ENCODE results near the gene AKR1B1.

Gene AKR1B1

DNA sequence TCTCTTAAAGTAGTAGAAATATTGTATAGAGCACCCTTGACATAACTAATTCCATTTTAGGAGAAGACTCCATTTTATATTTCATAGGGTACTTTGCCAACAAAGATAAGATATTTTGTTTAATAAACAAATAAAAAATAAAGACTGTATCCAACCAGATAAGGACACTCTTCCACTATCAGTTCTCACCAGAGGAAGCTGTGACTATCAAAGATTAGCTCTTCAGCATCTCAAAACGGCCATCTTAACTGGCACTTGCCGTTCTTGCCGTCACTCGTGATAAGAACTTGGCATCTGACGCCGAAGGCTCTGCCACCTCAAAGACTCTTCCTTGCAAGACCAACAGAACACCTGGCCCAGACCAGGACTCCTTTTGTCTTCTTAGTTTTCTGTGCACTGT lies 26.3 kb upstream of the AKR1B1 start:
- Histone ChIP-seq H3K27me3 (ENCODE audit: control insufficient read depth in 5 of 5, insufficient read depth in 4 of 5, low read length in 5 of 5) (no peaks in the 10 kb centered on the region), H3K4me1 (ENCODE audit: control insufficient read depth in 5 of 5, insufficient read depth in 5 of 5, low read length in 5 of 5) (peaks cover 0 to 7% (median 0%) of the 10 kb centered on the region in 5 donors), H3K9me3 (ENCODE audit: control insufficient read depth in 5 of 5, low read length in 5 of 5) (no peaks in the 10 kb centered on the region), H3K36me3 (ENCODE audit: control insufficient read depth in 5 of 5, insufficient read depth in 5 of 5, low read length in 5 of 5) (no peaks in the 10 kb centered on the region), H3K4me3 (ENCODE audit: low read depth in 1 of 5, low read length in 5 of 5) (no peak overlapping the region), H3K27ac (ENCODE audit: low read depth, low read length) (no peak overlapping the region), H3K9ac (ENCODE audit: low read length in 5 of 5) (no peak overlapping the region)

DNA sequence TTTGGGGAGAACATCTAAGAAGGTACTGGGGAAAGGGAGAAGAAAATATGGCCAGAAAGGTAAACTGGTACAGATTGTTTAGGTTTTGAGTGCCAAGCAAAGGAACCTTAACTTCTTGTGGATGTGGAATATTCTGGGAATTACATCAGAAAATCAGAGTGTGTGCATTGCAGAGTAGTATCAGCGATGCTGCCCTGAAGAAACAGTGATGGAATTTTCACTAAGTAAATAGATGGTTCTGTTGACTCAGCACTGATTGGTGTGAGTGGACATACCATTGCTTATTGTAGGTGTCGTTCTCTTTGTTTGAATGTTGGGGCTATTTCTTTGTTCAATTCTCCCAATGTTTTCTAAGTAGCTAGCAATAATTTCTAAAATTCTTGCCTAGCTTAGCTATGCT lies 24.4 kb upstream of the AKR1B1 start:
- H3K36me3 ChIP-seq (ENCODE audit: control insufficient read depth in 5 of 5, insufficient read depth in 5 of 5, low read length in 5 of 5): no peaks in the 10 kb centered on the region
- H3K27me3 ChIP-seq (ENCODE audit: control insufficient read depth in 5 of 5, insufficient read depth in 4 of 5, low read length in 5 of 5): no peaks in the 10 kb centered on the region

DNA sequence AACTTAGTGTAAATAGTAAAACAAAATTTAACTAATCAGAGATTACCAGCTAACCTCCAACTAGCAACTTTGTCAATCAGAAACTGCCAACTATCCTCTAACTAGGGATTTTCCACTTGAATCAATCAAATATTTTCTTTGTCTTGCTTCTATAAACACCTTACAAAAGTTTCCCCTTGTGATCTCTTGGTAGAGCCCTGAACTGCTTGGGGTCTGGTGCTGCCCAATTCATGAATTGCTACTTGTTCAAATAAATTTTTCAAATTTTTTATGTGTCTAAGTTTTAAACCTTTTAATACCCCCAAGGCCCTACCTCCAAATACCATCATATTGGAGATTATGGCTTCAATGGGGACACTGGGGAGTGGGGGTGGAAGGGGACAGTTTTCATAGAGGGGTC lies 24.0 kb upstream of the AKR1B1 start:
- Histone ChIP-seq H3K27ac (ENCODE audit: low read depth, low read length) (no peak overlapping the region), H3K9ac (ENCODE audit: low read length in 5 of 5) (no peak overlapping the region), H3K9me3 (ENCODE audit: control insufficient read depth in 5 of 5, low read length in 5 of 5) (no peaks in the 10 kb centered on the region), H3K36me3 (ENCODE audit: control insufficient read depth in 5 of 5, insufficient read depth in 5 of 5, low read length in 5 of 5) (no peaks in the 10 kb centered on the region), H3K27me3 (ENCODE audit: control insufficient read depth in 5 of 5, insufficient read depth in 4 of 5, low read length in 5 of 5) (no peaks in the 10 kb centered on the region), H3K4me1 (ENCODE audit: control insufficient read depth in 5 of 5, insufficient read depth in 5 of 5, low read length in 5 of 5) (peaks cover 0 to 7% (median 0%) of the 10 kb centered on the region in 5 donors), H3K4me3 (ENCODE audit: low read depth in 1 of 5, low read length in 5 of 5) (no peak overlapping the region)

More for the DNA sequence above, 24.4 kb upstream of the AKR1B1 start:
- H3K4me1 ChIP-seq (ENCODE audit: control insufficient read depth in 5 of 5, insufficient read depth in 5 of 5, low read length in 5 of 5): peaks cover 0 to 7% (median 0%) of the 10 kb centered on the region in 5 donors
- no peak overlapping the region for H3K9ac ChIP-seq (ENCODE audit: low read length in 5 of 5)
- no peak overlapping the region for H3K4me3 ChIP-seq (ENCODE audit: low read depth in 1 of 5, low read length in 5 of 5)
- H3K9me3 ChIP-seq (ENCODE audit: control insufficient read depth in 5 of 5, low read length in 5 of 5): no peaks in the 10 kb centered on the region
- no peak overlapping the region for H3K27ac ChIP-seq (ENCODE audit: low read depth, low read length)

DNA sequence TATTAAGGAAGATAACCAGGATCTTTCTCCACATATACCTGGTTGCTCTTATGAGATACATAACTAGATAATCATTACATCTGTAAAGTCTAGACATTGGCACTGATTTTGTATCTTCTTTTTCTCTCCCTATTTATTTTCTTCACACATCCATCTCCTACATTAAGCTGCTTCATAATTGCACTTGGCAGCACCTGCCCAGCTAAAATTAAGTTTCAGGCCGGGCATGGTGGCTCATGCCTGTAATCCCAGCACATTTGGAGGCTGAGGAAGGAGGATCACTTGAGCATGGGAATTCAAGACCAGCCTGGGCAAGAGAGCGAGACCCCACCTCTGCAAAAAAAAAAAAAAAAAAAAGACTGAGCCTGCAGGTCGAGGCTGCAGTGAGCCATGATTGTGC lies 22.3 kb upstream of the AKR1B1 start:
- H3K4me1 ChIP-seq (ENCODE audit: control insufficient read depth in 5 of 5, insufficient read depth in 5 of 5, low read length in 5 of 5): peaks cover 0 to 7% (median 0%) of the 10 kb centered on the region in 5 donors
- no peaks in the 10 kb centered on the region for H3K36me3 ChIP-seq (ENCODE audit: control insufficient read depth in 5 of 5, insufficient read depth in 5 of 5, low read length in 5 of 5)
- no peaks in the 10 kb centered on the region for H3K27me3 ChIP-seq (ENCODE audit: control insufficient read depth in 5 of 5, insufficient read depth in 4 of 5, low read length in 5 of 5)
- H3K27ac ChIP-seq (ENCODE audit: low read depth, low read length): no peak overlapping the region
- no peak overlapping the region for H3K9ac ChIP-seq (ENCODE audit: low read length in 5 of 5)
- no peaks in the 10 kb centered on the region for H3K9me3 ChIP-seq (ENCODE audit: control insufficient read depth in 5 of 5, low read length in 5 of 5)
- no peak overlapping the region for H3K4me3 ChIP-seq (ENCODE audit: low read depth in 1 of 5, low read length in 5 of 5)

DNA sequence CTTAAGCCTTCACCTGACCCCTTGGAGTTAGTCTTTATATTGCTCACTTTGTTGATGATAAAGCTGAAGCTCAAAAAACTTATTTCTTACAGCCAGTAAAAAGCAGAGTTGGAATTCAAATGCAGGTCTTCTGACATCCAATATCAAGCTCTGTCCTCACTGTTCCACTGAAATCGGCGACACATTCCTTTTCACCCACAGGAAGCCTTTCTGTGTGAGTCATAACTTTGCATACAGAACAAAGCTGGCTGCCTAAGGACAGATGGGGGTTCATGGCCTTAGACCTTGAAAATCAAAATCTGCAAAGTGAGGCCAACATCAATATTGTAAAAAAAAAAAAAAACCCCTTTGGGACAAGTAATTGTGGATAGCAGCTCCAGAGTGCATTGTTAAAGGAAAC lies 21.8 kb upstream of the AKR1B1 start:
- Histone ChIP-seq H3K4me1 (ENCODE audit: control insufficient read depth in 5 of 5, insufficient read depth in 5 of 5, low read length in 5 of 5) (peaks cover 0 to 7% (median 0%) of the 10 kb centered on the region in 5 donors), H3K9ac (ENCODE audit: low read length in 5 of 5) (no peak overlapping the region), H3K36me3 (ENCODE audit: control insufficient read depth in 5 of 5, insufficient read depth in 5 of 5, low read length in 5 of 5) (no peaks in the 10 kb centered on the region), H3K9me3 (ENCODE audit: control insufficient read depth in 5 of 5, low read length in 5 of 5) (no peaks in the 10 kb centered on the region), H3K27ac (ENCODE audit: low read depth, low read length) (no peak overlapping the region), H3K4me3 (ENCODE audit: low read depth in 1 of 5, low read length in 5 of 5) (no peak overlapping the region), H3K27me3 (ENCODE audit: control insufficient read depth in 5 of 5, insufficient read depth in 4 of 5, low read length in 5 of 5) (no peaks in the 10 kb centered on the region)

DNA sequence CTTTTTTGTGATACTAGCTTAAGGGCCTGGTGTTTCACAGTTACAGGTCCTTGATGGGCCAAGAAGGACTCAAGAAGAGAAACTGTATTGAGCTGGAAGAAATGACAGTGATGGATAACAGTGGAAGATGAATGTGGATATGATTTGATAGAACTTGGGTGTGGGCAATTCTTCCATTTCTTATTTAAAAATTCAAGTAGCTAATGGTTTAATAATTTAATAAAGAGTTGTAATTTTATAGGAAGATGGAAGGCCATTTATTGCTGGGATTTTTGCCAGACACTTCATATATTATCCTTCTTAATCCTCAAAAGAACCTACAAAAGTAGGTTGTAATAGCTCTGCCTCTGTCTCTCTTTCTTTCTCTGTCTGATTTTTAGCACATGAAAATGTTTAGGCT lies 21.3 kb upstream of the AKR1B1 start:
- no peak overlapping the region for H3K27ac ChIP-seq (ENCODE audit: low read depth, low read length)
- no peaks in the 10 kb centered on the region for H3K36me3 ChIP-seq (ENCODE audit: control insufficient read depth in 5 of 5, insufficient read depth in 5 of 5, low read length in 5 of 5)
- H3K4me1 ChIP-seq (ENCODE audit: control insufficient read depth in 5 of 5, insufficient read depth in 5 of 5, low read length in 5 of 5): peaks cover 0 to 7% (median 0%) of the 10 kb centered on the region in 5 donors
- H3K9me3 ChIP-seq (ENCODE audit: control insufficient read depth in 5 of 5, low read length in 5 of 5): no peaks in the 10 kb centered on the region
- no peak overlapping the region for H3K4me3 ChIP-seq (ENCODE audit: low read depth in 1 of 5, low read length in 5 of 5)
- H3K27me3 ChIP-seq (ENCODE audit: control insufficient read depth in 5 of 5, insufficient read depth in 4 of 5, low read length in 5 of 5): no peaks in the 10 kb centered on the region
- H3K9ac ChIP-seq (ENCODE audit: low read length in 5 of 5): no peak overlapping the region

DNA sequence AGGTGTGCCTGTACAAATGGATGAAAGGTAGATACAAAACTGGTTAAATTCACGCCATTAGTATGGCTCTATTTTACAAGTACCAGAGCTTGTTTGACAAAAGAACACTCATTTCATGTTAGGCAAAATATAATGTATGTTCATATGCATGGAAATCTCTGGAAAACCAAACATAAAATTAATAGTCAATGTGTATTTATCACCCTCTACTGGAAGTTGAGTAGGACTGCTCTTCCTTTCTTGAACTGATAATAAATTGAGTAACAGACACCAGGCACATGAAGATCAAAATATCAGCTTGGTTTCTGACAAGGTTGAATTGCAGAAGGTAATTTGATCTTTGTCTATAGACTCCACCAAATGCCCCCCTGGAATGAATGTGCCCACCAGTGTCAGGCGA lies 19.8 kb upstream of the AKR1B1 start:
- Histone ChIP-seq H3K36me3 (ENCODE audit: control insufficient read depth in 5 of 5, insufficient read depth in 5 of 5, low read length in 5 of 5) (no peaks in the 10 kb centered on the region), H3K4me3 (ENCODE audit: low read depth in 1 of 5, low read length in 5 of 5) (no peak overlapping the region), H3K27me3 (ENCODE audit: control insufficient read depth in 5 of 5, insufficient read depth in 4 of 5, low read length in 5 of 5) (no peaks in the 10 kb centered on the region), H3K27ac (ENCODE audit: low read depth, low read length) (no peak overlapping the region), H3K9ac (ENCODE audit: low read length in 5 of 5) (no peak overlapping the region), H3K4me1 (ENCODE audit: control insufficient read depth in 5 of 5, insufficient read depth in 5 of 5, low read length in 5 of 5) (peaks cover 0 to 7% (median 0%) of the 10 kb centered on the region in 5 donors), H3K9me3 (ENCODE audit: control insufficient read depth in 5 of 5, low read length in 5 of 5) (peaks cover 0 to 4% (median 0%) of the 10 kb centered on the region in 5 donors)

DNA sequence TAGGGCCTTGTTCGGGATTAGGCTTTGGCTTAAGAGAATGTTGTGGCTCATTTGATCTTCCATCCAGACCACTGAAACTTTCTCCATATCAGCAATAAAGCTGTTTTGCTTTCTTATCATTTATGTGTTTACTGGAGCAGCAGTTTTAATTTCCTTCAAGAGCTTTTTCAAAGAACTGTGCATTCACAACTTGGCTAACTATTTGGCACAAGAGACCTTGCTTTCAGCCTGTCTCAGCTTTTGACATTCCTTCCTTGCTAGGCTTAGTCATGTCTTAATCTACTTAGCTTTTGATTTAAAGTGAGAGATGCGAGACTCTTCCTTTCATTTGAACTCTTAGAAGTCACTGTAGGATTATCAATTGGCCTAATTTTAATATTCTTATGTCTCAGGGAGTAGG lies 19.1 kb upstream of the AKR1B1 start:
- Histone ChIP-seq H3K27me3 (ENCODE audit: control insufficient read depth in 5 of 5, insufficient read depth in 4 of 5, low read length in 5 of 5) (no peaks in the 10 kb centered on the region), H3K27ac (ENCODE audit: low read depth, low read length) (no peak overlapping the region), H3K9me3 (ENCODE audit: control insufficient read depth in 5 of 5, low read length in 5 of 5) (peaks cover 0 to 4% (median 0%) of the 10 kb centered on the region in 5 donors), H3K4me1 (ENCODE audit: control insufficient read depth in 5 of 5, insufficient read depth in 5 of 5, low read length in 5 of 5) (peaks cover 0 to 7% (median 0%) of the 10 kb centered on the region in 5 donors), H3K9ac (ENCODE audit: low read length in 5 of 5) (no peak overlapping the region), H3K4me3 (ENCODE audit: low read depth in 1 of 5, low read length in 5 of 5) (no peak overlapping the region), H3K36me3 (ENCODE audit: control insufficient read depth in 5 of 5, insufficient read depth in 5 of 5, low read length in 5 of 5) (no peaks in the 10 kb centered on the region)

DNA sequence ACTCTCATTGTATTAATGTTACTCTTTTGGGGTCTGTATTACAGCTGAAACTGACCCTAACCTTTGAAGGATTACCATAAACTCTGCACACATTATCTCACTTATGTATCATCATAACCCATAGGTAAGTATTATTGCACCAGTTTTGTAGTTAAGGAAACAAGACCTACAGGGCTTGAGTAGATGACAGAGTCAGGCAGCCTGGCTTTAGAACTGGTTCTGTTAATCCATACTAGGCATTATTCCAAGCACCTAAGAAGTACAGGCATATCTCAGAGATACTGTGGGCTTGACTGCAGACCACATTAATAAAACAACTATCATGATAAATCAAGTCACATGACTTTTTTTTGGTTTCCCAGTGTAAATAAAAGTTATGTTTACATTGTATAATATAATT lies 17.1 kb upstream of the AKR1B1 start:
- Histone ChIP-seq H3K4me3 (ENCODE audit: low read depth in 1 of 5, low read length in 5 of 5) (no peak overlapping the region), H3K9me3 (ENCODE audit: control insufficient read depth in 5 of 5, low read length in 5 of 5) (peaks cover 0 to 4% (median 0%) of the 10 kb centered on the region in 5 donors), H3K27me3 (ENCODE audit: control insufficient read depth in 5 of 5, insufficient read depth in 4 of 5, low read length in 5 of 5) (no peaks in the 10 kb centered on the region), H3K36me3 (ENCODE audit: control insufficient read depth in 5 of 5, insufficient read depth in 5 of 5, low read length in 5 of 5) (no peaks in the 10 kb centered on the region), H3K4me1 (ENCODE audit: control insufficient read depth in 5 of 5, insufficient read depth in 5 of 5, low read length in 5 of 5) (peaks cover 0 to 5% (median 0%) of the 10 kb centered on the region in 5 donors), H3K27ac (ENCODE audit: low read depth, low read length) (no peak overlapping the region), H3K9ac (ENCODE audit: low read length in 5 of 5) (no peak overlapping the region)

DNA sequence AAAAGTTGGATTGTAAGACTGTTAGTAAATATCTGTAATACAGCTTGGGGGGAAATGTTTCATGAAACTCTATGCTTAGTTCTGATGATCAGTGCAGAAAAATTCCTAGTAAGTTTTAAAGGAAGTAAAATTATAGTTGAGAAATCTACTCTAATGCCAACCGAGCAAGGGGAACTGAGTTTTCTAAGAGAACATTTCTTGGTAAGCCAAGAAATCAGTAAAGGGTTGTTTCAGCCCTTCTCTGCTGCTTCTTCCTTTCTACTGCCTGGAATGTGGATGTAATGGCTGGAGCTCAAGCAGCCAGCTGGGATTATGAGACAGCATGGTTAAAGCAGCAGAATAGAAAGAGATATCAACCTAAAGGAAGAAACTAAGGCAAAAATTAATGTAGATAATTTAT lies 15.9 kb upstream of the AKR1B1 start:
- Histone ChIP-seq H3K27ac (ENCODE audit: low read depth, low read length) (no peak overlapping the region), H3K4me3 (ENCODE audit: low read depth in 1 of 5, low read length in 5 of 5) (no peak overlapping the region), H3K4me1 (ENCODE audit: control insufficient read depth in 5 of 5, insufficient read depth in 5 of 5, low read length in 5 of 5) (no peaks in the 10 kb centered on the region), H3K9me3 (ENCODE audit: control insufficient read depth in 5 of 5, low read length in 5 of 5) (peaks cover 0 to 4% (median 0%) of the 10 kb centered on the region in 5 donors), H3K36me3 (ENCODE audit: control insufficient read depth in 5 of 5, insufficient read depth in 5 of 5, low read length in 5 of 5) (no peaks in the 10 kb centered on the region), H3K9ac (ENCODE audit: low read length in 5 of 5) (no peak overlapping the region), H3K27me3 (ENCODE audit: control insufficient read depth in 5 of 5, insufficient read depth in 4 of 5, low read length in 5 of 5) (no peaks in the 10 kb centered on the region)

DNA sequence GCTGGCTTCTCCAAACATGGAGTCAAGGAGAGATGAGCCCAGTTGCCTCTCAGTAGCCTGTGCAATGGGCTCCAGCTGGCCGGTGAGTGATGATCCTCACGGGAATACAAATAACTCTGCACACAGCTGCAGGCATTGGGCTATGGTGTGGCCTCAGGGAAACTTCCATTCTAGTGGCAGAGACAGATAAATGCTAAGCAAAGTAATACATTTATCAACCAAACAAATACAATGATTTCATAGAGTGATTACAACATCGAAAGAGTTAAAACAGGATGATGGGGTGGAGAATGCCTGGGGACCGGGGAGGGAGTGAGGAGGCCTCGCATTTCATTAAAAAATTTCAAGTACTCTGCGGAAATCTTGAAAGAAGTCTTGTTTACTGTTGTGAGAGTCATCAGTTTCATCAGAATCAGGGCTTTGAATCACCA lies 15.0 kb upstream of the AKR1B1 start:
- Histone ChIP-seq H3K4me1 (ENCODE audit: control insufficient read depth in 5 of 5, insufficient read depth in 5 of 5, low read length in 5 of 5) (no peaks in the 10 kb centered on the region), H3K4me3 (ENCODE audit: low read depth in 1 of 5, low read length in 5 of 5) (no peak overlapping the region), H3K9me3 (ENCODE audit: control insufficient read depth in 5 of 5, low read length in 5 of 5) (peaks cover 0 to 4% (median 0%) of the 10 kb centered on the region in 5 donors), H3K27ac (ENCODE audit: low read depth, low read length) (no peak overlapping the region), H3K9ac (ENCODE audit: low read length in 5 of 5) (no peak overlapping the region), H3K27me3 (ENCODE audit: control insufficient read depth in 5 of 5, insufficient read depth in 4 of 5, low read length in 5 of 5) (no peaks in the 10 kb centered on the region), H3K36me3 (ENCODE audit: control insufficient read depth in 5 of 5, insufficient read depth in 5 of 5, low read length in 5 of 5) (no peaks in the 10 kb centered on the region)

Data from subcutaneous abdominal adipose tissue (tissue), 5 donors.